HEK293 (cell line): ENCODE results near the gene ZNF253.

Experiments used
- CTCF ChIA-PET: fragments of 350-600 bp; formaldehyde crosslinking; extraction: SDS; loops from one replicate; lab custom pipeline; 2021; ENCODE audit warnings: antibody characterized with exemption; lab: Yijun Ruan, JAX
- POLR2A ChIA-PET: fragments of 300-600 bp; formaldehyde crosslinking; extraction: SDS; loops from one replicate; lab custom pipeline; 2020; ENCODE audit warnings: antibody characterized with exemption, inconsistent platforms; lab: Yijun Ruan, JAX
- H3K27ac ChIP-seq: fragments of 200-500 bp; sonication (Bioruptor generic); 2 replicates; pipeline ENCODE4 v1.5.1; 2014; ENCODE audit warnings: low read depth, low read length, control low read depth, inconsistent platforms; ENCODE audit errors: extremely low read depth
- H3K36me3 ChIP-seq, 2 experiments: fragments of 200-500 bp in 1 of 2; sonication (Bioruptor generic) in 1 of 2; 1 replicate in 1 of 2; 2 replicates in 1 of 2; pipeline ENCODE4 v1.5.1; 2014 to 2017; ENCODE audit warnings: inconsistent platforms in 2 of 2, low read length in 2 of 2; ENCODE audit not compliant: control insufficient read depth in 2 of 2, insufficient read depth in 1 of 2
- H3K4me1 ChIP-seq: fragments of 200-500 bp; sonication (Bioruptor generic); 2 replicates; pipeline ENCODE4 v1.5.1; 2014; ENCODE audit warnings: mild to moderate bottlenecking, low read length, inconsistent platforms; ENCODE audit not compliant: control insufficient read depth, insufficient read depth
- H3K4me3 ChIP-seq: 2 replicates; pipeline ENCODE4 v1.5.1; 2011; ENCODE audit warnings: low read depth, mild to moderate bottlenecking, control low read depth, low read length, moderate library complexity
- H3K9me3 ChIP-seq: fragments of 200-500 bp; sonication (Bioruptor generic); 2 replicates; pipeline ENCODE4 v1.5.1; 2014; ENCODE audit warnings: low read depth, low read length, inconsistent platforms; ENCODE audit not compliant: control insufficient read depth, insufficient read depth
- BCL11B ChIP-seq: fragments of 450-650 bp; formaldehyde crosslinking; IDR thresholded peaks from 2 replicates; pipeline ENCODE4 v1.5.1; 2016; ENCODE audit warnings: low read depth, missing biosample characterization, missing genetic modification characterization
- HOXA7 ChIP-seq: sonication (generic); formaldehyde crosslinking; IDR thresholded peaks from 2 replicates; pipeline ENCODE4 v1.8.1; 2022; ENCODE audit warnings: missing genetic modification reagents, borderline replicate concordance
- HOXD13 ChIP-seq: sonication (generic); formaldehyde crosslinking; IDR thresholded peaks from 2 replicates; pipeline ENCODE4 v1.8.0; 2022; ENCODE audit warnings: missing genetic modification reagents, borderline replicate concordance
- KLF1 ChIP-seq: fragments of 450-650 bp; formaldehyde crosslinking; IDR thresholded peaks from 2 replicates; pipeline ENCODE4 v1.5.1; 2016; ENCODE audit warnings: missing biosample characterization, missing genetic modification characterization
- SALL2 ChIP-seq: fragments of 450-650 bp; formaldehyde crosslinking; IDR thresholded peaks from 2 replicates; pipeline ENCODE4 v1.5.0; 2017; ENCODE audit warnings: missing biosample characterization, mild to moderate bottlenecking, missing genetic modification characterization, borderline replicate concordance
- ZBTB20 ChIP-seq: fragments of 450-650 bp; formaldehyde crosslinking; IDR thresholded peaks from 2 replicates; pipeline ENCODE4 v1.5.1; 2016; ENCODE audit warnings: missing biosample characterization, missing genetic modification characterization
- ZNF202 ChIP-seq: fragments of 450-650 bp; formaldehyde crosslinking; IDR thresholded peaks from 2 replicates; pipeline ENCODE4 v1.5.1; 2016; ENCODE audit warnings: missing biosample characterization, missing genetic modification characterization, borderline replicate concordance
- ZNF510 ChIP-seq: fragments of 450-650 bp; formaldehyde crosslinking; IDR thresholded peaks from 2 replicates; pipeline ENCODE4 v1.5.1; 2018; ENCODE audit warnings: mild to moderate bottlenecking, missing genetic modification characterization, missing biosample characterization; ENCODE audit not compliant: insufficient replicate concordance
- ZNF521 ChIP-seq: fragments of 450-650 bp; formaldehyde crosslinking; IDR thresholded peaks from 2 replicates; pipeline ENCODE4 v1.5.1; 2017; ENCODE audit warnings: missing biosample characterization, mild to moderate bottlenecking, missing genetic modification characterization
- ZNF600 ChIP-seq: fragments of 450-650 bp; formaldehyde crosslinking; IDR thresholded peaks from 2 replicates; pipeline ENCODE4 v1.5.1; 2016; ENCODE audit warnings: missing biosample characterization, missing genetic modification characterization
- ZNF621 ChIP-seq: fragments of 450-650 bp; formaldehyde crosslinking; IDR thresholded peaks from 2 replicates; pipeline ENCODE4 v1.5.1; 2017; ENCODE audit warnings: missing biosample characterization, missing genetic modification characterization
- ZNF629 ChIP-seq: fragments of 450-650 bp; formaldehyde crosslinking; IDR thresholded peaks from 2 replicates; pipeline ENCODE4 v1.5.1; 2017; ENCODE audit warnings: missing biosample characterization, missing genetic modification characterization
- ZNF76 ChIP-seq: fragments of 450-650 bp; formaldehyde crosslinking; IDR thresholded peaks from 2 replicates; pipeline ENCODE4; 2016; ENCODE audit warnings: low read depth, missing biosample characterization, missing genetic modification characterization, borderline replicate concordance
- ZNF768 ChIP-seq: fragments of 450-650 bp; formaldehyde crosslinking; IDR thresholded peaks from 2 replicates; pipeline ENCODE4 v1.5.1; 2018; ENCODE audit warnings: missing biosample characterization, mild to moderate bottlenecking, missing genetic modification characterization
- ZSCAN23 ChIP-seq: fragments of 450-650 bp; formaldehyde crosslinking; IDR thresholded peaks from 2 replicates; pipeline ENCODE4 v1.5.1; 2016; ENCODE audit warnings: missing biosample characterization, missing genetic modification characterization
- TF ChIP-seq, protein P1 (sequence below): fragments of 450-650 bp; formaldehyde crosslinking; optimal IDR thresholded peaks from 2 replicates; pipeline ENCODE3; 2016; ENCODE audit warnings: missing biosample characterization, mild to moderate bottlenecking, missing genetic modification characterization
- TF ChIP-seq, protein P2 (sequence below): fragments of 450-650 bp; formaldehyde crosslinking; IDR thresholded peaks from 2 replicates; pipeline ENCODE4 v1.5.1; 2016; ENCODE audit warnings: missing biosample characterization, missing genetic modification characterization
- TF ChIP-seq, protein P3 (sequence below): fragments of 450-650 bp; formaldehyde crosslinking; IDR thresholded peaks from 2 replicates; pipeline ENCODE4 v1.5.1; 2016; ENCODE audit warnings: missing biosample characterization, missing genetic modification characterization
- TF ChIP-seq, protein P4 (sequence below): fragments of 450-650 bp; formaldehyde crosslinking; IDR thresholded peaks from 2 replicates; pipeline ENCODE4 v1.5.1; 2017; ENCODE audit warnings: missing biosample characterization, missing genetic modification characterization
- TF ChIP-seq, protein P5 (sequence below): fragments of 450-650 bp; formaldehyde crosslinking; IDR thresholded peaks from 2 replicates; pipeline ENCODE4 v1.5.1; 2017; ENCODE audit warnings: missing biosample characterization, missing genetic modification characterization
- TF ChIP-seq, protein P6 (sequence below): fragments of 450-650 bp; formaldehyde crosslinking; IDR thresholded peaks from 2 replicates; pipeline ENCODE4 v1.5.1; 2016; ENCODE audit warnings: missing biosample characterization, missing genetic modification characterization

The ZNF253 gene

DNA sequence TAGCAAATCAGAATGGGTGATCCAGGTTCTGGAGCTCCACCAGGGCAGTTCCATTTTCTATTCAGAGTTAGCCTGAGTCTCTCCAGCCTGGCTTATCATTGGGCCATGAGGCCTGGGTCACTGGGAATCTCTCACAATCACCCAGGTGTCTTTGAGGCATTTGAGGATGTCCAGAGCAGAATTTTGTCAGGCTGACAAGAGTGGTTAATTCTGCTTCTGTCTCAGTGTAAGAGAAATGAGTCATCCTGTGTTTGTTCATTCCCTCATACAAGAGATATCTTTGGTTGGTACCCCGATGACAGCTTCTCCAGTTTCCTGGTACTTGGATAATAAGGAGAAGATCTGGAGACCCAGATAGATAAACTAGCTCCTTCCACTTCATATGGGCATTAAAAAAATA lies 45.5 kb downstream of the ZNF253 start:
- ChIA-PET POLR2A (interaction anchor here (0.7 kb wide), 2 partner anchors 10 to 90 kb away, joined by 3 to 5 read pairs; partner anchors contain the start of genes ZNF506 and ZNF93), CTCF (no interaction called here)
- TF ChIP-seq ZBTB20 (tag by site-specific recombination) (no peak), KLF1 (tag by site-specific recombination) (no peak), BCL11B (tag by site-specific recombination) (no peak), ZNF76 (tag by site-specific recombination) (no peak)
- TF ChIP-seq, protein P1, sequence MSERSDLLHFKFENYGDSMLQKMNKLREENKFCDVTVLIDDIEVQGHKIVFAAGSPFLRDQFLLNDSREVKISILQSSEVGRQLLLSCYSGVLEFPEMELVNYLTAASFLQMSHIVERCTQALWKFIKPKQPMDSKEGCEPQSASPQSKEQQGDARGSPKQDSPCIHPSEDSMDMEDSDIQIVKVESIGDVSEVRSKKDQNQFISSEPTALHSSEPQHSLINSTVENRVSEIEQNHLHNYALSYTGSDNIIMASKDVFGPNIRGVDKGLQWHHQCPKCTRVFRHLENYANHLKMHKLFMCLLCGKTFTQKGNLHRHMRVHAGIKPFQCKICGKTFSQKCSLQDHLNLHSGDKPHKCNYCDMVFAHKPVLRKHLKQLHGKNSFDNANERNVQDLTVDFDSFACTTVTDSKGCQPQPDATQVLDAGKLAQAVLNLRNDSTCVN (tag by site-specific recombination): no peak
- TF ChIP-seq, protein P2, sequence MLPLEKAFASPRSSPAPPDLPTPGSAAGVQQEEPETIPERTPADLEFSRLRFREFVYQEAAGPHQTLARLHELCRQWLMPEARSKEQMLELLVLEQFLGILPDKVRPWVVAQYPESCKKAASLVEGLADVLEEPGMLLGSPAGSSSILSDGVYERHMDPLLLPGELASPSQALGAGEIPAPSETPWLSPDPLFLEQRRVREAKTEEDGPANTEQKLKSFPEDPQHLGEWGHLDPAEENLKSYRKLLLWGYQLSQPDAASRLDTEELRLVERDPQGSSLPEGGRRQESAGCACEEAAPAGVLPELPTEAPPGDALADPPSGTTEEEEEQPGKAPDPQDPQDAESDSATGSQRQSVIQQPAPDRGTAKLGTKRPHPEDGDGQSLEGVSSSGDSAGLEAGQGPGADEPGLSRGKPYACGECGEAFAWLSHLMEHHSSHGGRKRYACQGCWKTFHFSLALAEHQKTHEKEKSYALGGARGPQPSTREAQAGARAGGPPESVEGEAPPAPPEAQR: no peak
- no peaks in the 10 kb centered on the region for H3K36me3 ChIP-seq
- H3K4me1 ChIP-seq: no peaks in the 10 kb centered on the region
- H3K27ac ChIP-seq: no peak overlapping the region
- no peak overlapping the region for H3K4me3 ChIP-seq
- H3K9me3 ChIP-seq: no peaks in the 10 kb centered on the region

DNA sequence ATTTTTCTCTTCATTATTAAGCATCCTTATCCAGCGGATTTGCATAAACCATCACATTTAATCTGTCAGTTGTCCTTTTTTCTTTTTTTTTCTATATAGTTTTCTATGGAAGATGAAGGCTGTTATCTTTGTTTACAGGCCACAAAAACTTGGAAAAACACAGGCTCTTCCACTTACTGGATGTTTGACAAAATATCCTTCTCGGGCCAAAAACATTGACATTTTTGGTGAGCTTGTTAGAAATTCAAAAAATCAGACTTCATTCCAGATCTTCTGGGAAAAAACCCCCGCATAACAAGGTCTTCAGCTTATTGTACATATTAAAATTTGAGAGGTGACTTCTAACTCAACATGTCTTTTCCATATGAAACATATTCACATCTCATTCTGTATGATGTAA lies 48.9 kb downstream of the ZNF253 start:
- POLR2A ChIA-PET: interaction anchor here (1.8 kb wide), 1 partner anchor 14 kb away, joined by 8 read pairs; the partner anchor contains the start of gene ZNF93
- CTCF ChIA-PET: no interaction called here
- Histone ChIP-seq H3K9me3 (no peaks in the 10 kb centered on the region), H3K36me3 (no peaks in the 10 kb centered on the region), H3K4me1 (no peaks in the 10 kb centered on the region), H3K4me3 (no peak overlapping the region), H3K27ac (no peak overlapping the region)
- TF ChIP-seq ZNF510 (tag by site-specific recombination) (no peak), ZNF629 (tag by site-specific recombination) (no peak), ZNF621 (tag by site-specific recombination) (no peak), ZNF768 (tag by site-specific recombination) (no peak), ZNF521 (tag by site-specific recombination) (no peak), ZNF600 (tag by site-specific recombination) (no peak), SALL2 (tag by site-specific recombination) (no peak), HOXD13 (CRISPR knock-in tag) (no peak), HOXA7 (CRISPR knock-in tag) (no peak), BCL11B (tag by site-specific recombination) (no peak), ZNF76 (tag by site-specific recombination) (no peak), ZSCAN23 (tag by site-specific recombination) (no peak), ZNF202 (tag by site-specific recombination) (no peak)
- TF ChIP-seq, protein P3, sequence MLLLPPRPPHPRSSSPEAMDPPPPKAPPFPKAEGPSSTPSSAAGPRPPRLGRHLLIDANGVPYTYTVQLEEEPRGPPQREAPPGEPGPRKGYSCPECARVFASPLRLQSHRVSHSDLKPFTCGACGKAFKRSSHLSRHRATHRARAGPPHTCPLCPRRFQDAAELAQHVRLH (tag by site-specific recombination): no peak
- TF ChIP-seq, protein P4, sequence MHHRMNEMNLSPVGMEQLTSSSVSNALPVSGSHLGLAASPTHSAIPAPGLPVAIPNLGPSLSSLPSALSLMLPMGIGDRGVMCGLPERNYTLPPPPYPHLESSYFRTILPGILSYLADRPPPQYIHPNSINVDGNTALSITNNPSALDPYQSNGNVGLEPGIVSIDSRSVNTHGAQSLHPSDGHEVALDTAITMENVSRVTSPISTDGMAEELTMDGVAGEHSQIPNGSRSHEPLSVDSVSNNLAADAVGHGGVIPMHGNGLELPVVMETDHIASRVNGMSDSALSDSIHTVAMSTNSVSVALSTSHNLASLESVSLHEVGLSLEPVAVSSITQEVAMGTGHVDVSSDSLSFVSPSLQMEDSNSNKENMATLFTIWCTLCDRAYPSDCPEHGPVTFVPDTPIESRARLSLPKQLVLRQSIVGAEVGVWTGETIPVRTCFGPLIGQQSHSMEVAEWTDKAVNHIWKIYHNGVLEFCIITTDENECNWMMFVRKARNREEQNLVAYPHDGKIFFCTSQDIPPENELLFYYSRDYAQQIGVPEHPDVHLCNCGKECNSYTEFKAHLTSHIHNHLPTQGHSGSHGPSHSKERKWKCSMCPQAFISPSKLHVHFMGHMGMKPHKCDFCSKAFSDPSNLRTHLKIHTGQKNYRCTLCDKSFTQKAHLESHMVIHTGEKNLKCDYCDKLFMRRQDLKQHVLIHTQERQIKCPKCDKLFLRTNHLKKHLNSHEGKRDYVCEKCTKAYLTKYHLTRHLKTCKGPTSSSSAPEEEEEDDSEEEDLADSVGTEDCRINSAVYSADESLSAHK (tag by site-specific recombination): no peak
- TF ChIP-seq, protein P5, sequence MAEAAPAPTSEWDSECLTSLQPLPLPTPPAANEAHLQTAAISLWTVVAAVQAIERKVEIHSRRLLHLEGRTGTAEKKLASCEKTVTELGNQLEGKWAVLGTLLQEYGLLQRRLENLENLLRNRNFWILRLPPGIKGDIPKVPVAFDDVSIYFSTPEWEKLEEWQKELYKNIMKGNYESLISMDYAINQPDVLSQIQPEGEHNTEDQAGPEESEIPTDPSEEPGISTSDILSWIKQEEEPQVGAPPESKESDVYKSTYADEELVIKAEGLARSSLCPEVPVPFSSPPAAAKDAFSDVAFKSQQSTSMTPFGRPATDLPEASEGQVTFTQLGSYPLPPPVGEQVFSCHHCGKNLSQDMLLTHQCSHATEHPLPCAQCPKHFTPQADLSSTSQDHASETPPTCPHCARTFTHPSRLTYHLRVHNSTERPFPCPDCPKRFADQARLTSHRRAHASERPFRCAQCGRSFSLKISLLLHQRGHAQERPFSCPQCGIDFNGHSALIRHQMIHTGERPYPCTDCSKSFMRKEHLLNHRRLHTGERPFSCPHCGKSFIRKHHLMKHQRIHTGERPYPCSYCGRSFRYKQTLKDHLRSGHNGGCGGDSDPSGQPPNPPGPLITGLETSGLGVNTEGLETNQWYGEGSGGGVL: no peak
- TF ChIP-seq, protein P6, sequence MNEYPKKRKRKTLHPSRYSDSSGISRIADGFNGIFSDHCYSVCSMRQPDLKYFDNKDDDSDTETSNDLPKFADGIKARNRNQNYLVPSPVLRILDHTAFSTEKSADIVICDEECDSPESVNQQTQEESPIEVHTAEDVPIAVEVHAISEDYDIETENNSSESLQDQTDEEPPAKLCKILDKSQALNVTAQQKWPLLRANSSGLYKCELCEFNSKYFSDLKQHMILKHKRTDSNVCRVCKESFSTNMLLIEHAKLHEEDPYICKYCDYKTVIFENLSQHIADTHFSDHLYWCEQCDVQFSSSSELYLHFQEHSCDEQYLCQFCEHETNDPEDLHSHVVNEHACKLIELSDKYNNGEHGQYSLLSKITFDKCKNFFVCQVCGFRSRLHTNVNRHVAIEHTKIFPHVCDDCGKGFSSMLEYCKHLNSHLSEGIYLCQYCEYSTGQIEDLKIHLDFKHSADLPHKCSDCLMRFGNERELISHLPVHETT (tag by site-specific recombination): no peak
- TF ChIP-seq, protein P2: no peak
